Gastrocnemius medialis (tissue), 4 donors: ENCODE results near the gene HSPB7. TPM values are rescaled to one million over a fixed set of nuclear protein-coding genes. Genes with fewer than 3 reads are reported as not detected.

Experiments used
- ATAC-seq, 2 donors: fragments of 150-250 bp; one replicate each; pipeline ENCODE4 v1.9.1; 2016
- DNase-seq, 2 donors: peaks; one replicate each; pipeline ENCODE4 v3.0.0-alpha.2; 2019
- H3K27ac ChIP-seq, 4 donors: fragments of 200-600 bp; sonication (generic); 1 replicate in 1 of 4; 2 replicates in 3 of 4; pipeline ENCODE4 v1.5.1; 2016 to 2018; ENCODE audit warnings: mild to moderate bottlenecking in 2 of 4, moderate library complexity in 1 of 4
- H3K27me3 ChIP-seq, 3 donors: fragments of 200-600 bp; sonication (generic) in 2 of 3; 1 replicate in 1 of 3; 2 replicates in 2 of 3; pipeline versions ENCODE4 v1.5.1 to v1.6.0; 2016 to 2019; ENCODE audit warnings: mild to moderate bottlenecking in 1 of 3, moderate library complexity in 1 of 3
- H3K36me3 ChIP-seq, 2 donors: fragments of 200-600 bp; sonication (generic) in 1 of 2; one replicate each; pipeline ENCODE4 v1.5.1; 2017 to 2018
- H3K4me1 ChIP-seq, 2 donors: fragments of 200-600 bp; sonication (generic) in 1 of 2; one replicate each; pipeline ENCODE4 v1.5.1; 2016 to 2017; ENCODE audit warnings: mild to moderate bottlenecking in 2 of 2
- H3K4me3 ChIP-seq, 4 donors: fragments of 200-600 bp; sonication (generic) in 3 of 4; 1 replicate in 1 of 4; 2 replicates in 3 of 4; pipeline ENCODE4 v1.5.1; 2016 to 2019; ENCODE audit warnings: mild to moderate bottlenecking in 2 of 4
- H3K9me3 ChIP-seq, 3 donors: fragments of 200-600 bp; sonication (generic) in 2 of 3; 1 replicate in 1 of 3; 2 replicates in 2 of 3; pipeline ENCODE4 v1.5.1; 2016 to 2019
- POLR2A ChIP-seq, 2 donors: fragments of 450-650 bp; IDR thresholded peaks; one replicate each; pipeline ENCODE4 v1.6.1; 2017; ENCODE audit warnings: antibody characterized with exemption in 2 of 2, mild to moderate bottlenecking in 2 of 2, moderate library complexity in 2 of 2
- in situ Hi-C, 4 donors: fragments of 200-750 bp; cut with MboI; loops; one replicate each; pipeline versions ENCODE4 v1.15.0 to v1.8.0; 2017; ENCODE audit warnings: low sequenced_read_pairs in 4 of 4
- intact Hi-C: fragments of 100-400 bp; cut with DNase I; formaldehyde crosslinking; loops from one replicate; pipeline ENCODE4 v1.15.1; 2023; ENCODE audit warnings: low total_unique reads
- total RNA-seq, 4 donors: library from RNA; depleted of rRNA; stranded (reverse); fragments of >200 nt; gene quantifications; one replicate each; pipeline versions ENCODE4 v1.1.0 to v1.2.3, GENCODE V29; 2016
- TF ChIP-seq, protein P1 (sequence below), 5 experiments: fragments of 450-650 bp in 3 of 5; fragments of 200-600 bp in 2 of 5; sonication (generic) in 2 of 5; IDR thresholded peaks in 4 of 5; conservative IDR thresholded peaks in 1 of 5; 1 replicate in 4 of 5; 2 replicates in 1 of 5; pipeline ENCODE4 v1.5.1; 2016 to 2019; ENCODE audit warnings: antibody characterized with exemption in 5 of 5, mild to moderate bottlenecking in 3 of 5, moderate library complexity in 3 of 5

HSPB7 gene
- total RNA-seq, 4 donors from 2014 or later, result 355 to 1,466 (median 716) TPM

DNA sequence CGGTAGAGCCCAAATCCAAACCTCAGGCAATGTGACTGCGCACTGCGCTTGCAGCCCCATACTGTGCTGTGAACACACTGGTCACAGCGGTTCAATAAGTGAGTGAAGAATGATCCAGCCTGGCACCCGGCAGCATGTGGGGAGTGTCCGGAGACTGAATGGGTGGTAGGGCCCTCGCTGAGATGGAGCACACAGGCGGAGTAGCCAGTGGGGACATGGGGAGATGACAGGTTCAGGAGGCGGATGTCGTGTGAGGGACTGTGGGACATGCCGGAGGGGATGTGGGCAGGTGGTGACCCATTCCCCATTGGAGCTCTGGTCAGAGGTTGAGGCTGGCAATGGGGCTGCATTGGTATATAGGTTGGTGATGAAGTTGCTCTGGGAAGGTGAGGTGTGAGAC is 8.2 kb downstream of the HSPB7 start:
- Histone ChIP-seq H3K27ac (peak overlapping the region in 3 of 4 donors; percentile 12 to 100 (median 97)), H3K9me3 (no peaks in the 10 kb centered on the region), H3K4me1 (peaks cover 17 to 23% of the 10 kb centered on the region in 2 donors), H3K27me3 (no peaks in the 10 kb centered on the region), H3K4me3 (no peak overlapping the region), H3K36me3 (no peaks in the 10 kb centered on the region)
- in situ Hi-C loops, result loop anchor here in 2 of 4 donors (10.0 kb wide), 1 partner anchor 45 kb away; no protein-coding TSS in a partner anchor
- ATAC-seq (no peak), DNase-seq (peak in 1 of 2 donors; percentile 68)
- TF ChIP-seq, protein P1, sequence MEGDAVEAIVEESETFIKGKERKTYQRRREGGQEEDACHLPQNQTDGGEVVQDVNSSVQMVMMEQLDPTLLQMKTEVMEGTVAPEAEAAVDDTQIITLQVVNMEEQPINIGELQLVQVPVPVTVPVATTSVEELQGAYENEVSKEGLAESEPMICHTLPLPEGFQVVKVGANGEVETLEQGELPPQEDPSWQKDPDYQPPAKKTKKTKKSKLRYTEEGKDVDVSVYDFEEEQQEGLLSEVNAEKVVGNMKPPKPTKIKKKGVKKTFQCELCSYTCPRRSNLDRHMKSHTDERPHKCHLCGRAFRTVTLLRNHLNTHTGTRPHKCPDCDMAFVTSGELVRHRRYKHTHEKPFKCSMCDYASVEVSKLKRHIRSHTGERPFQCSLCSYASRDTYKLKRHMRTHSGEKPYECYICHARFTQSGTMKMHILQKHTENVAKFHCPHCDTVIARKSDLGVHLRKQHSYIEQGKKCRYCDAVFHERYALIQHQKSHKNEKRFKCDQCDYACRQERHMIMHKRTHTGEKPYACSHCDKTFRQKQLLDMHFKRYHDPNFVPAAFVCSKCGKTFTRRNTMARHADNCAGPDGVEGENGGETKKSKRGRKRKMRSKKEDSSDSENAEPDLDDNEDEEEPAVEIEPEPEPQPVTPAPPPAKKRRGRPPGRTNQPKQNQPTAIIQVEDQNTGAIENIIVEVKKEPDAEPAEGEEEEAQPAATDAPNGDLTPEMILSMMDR (IDR thresholded peaks at IDR 0.05 in 4 of 5, conservative IDR thresholded peaks at IDR 0.05 in 1 of 5), result no peak
- TF ChIP-seq POLR2A (IDR thresholded peaks at IDR 0.05), result no peak
- intact Hi-C loops, result loop anchor here (1.0 to 10.0 kb wide), 4 partner anchors 23 to 1105 kb away; partner anchors contain the start of gene PADI2

DNA sequence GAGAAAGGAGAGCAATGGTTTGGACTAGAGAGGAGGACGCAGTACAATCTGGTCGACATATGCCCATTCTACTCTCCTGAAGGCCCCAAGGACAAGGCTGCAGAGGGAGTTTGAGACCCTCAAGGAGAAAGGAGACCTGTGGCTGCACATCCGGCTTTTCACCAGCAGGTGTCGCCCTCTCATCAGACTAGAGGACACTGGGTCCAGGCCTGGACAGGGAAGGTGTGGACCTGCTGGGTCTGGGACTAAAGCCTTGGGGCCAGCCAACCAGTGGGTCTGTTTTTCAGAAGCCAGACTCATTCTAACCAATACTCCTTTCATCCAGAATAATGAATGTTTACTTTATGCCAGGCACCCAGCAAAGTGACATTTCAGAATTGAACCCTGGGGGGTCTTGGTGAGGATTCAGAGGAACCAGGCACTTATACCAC is 8.8 kb downstream of the HSPB7 start:
- H3K27ac ChIP-seq, result peak overlapping the region in 3 of 4 donors; percentile 12 to 100 (median 97)
- no peaks in the 10 kb centered on the region for H3K36me3 ChIP-seq
- DNase-seq, result peak; percentile 59 to 84
- no peak overlapping the region for H3K4me3 ChIP-seq
- peak in 1 of 2 donors; percentile 28 for TF ChIP-seq POLR2A (IDR thresholded peaks at IDR 0.05)
- TF ChIP-seq, protein P1 (IDR thresholded peaks at IDR 0.05 in 4 of 5, conservative IDR thresholded peaks at IDR 0.05 in 1 of 5), result peak; percentile 95 to 99 (median 99)
- H3K9me3 ChIP-seq, result no peaks in the 10 kb centered on the region
- peaks cover 12 to 17% of the 10 kb centered on the region in 2 donors for H3K4me1 ChIP-seq
- H3K27me3 ChIP-seq, result no peaks in the 10 kb centered on the region
- intact Hi-C loops, result loop anchor here (1.0 kb wide), 2 partner anchors 23 to 47 kb away; no protein-coding TSS in a partner anchor
- peak; percentile 15 to 17 for ATAC-seq
- in situ Hi-C loops, result loop anchor here in 2 of 4 donors (10.0 kb wide), 1 partner anchor 46 kb away; no protein-coding TSS in a partner anchor

DNA sequence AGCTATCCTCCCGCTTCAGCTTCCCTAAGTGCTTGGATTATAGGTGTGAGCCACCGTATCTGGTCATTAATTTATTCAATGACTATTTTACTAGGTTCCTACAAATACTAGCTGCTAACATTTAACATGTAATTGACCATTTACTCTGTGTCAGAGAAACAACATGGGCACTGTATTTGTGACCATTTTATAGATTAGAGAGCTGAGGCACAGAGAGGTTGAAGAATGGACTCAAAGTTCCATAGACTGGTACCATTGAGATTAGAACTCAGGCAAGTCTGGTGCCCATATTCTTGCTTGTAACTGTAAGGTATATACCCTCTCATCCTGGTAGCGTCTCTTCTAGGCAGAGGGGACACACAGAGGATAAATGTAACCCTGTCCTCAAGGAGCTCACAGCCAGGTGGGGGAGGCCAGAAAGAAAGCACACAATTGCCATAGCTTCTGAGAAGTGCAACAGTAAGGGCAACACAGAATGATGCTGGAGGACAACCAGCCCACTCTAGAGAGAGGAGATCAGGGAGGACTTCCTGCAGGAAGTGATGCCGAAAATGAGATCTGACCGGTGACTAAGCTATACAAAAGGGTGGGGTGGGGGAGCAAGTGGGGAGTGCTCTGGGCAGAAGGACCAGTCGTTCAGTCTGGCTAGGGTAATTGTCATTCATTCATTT is 10.0 kb downstream of the HSPB7 start:
- DNase-seq (peak in 1 of 2 donors; percentile 14), ATAC-seq (no peak)
- peaks cover 4 to 6% of the 10 kb centered on the region in 2 donors for H3K4me1 ChIP-seq
- no peaks in the 10 kb centered on the region for H3K36me3 ChIP-seq
- intact Hi-C loops, result no loop called here
- no peaks in the 10 kb centered on the region for H3K27me3 ChIP-seq
- no peak for TF ChIP-seq POLR2A (IDR thresholded peaks at IDR 0.05)
- TF ChIP-seq, protein P1 (IDR thresholded peaks at IDR 0.05 in 4 of 5, conservative IDR thresholded peaks at IDR 0.05 in 1 of 5), result no peak
- in situ Hi-C loops, result loop anchor here in 2 of 4 donors (10.0 kb wide), 1 partner anchor 47 kb away; no protein-coding TSS in a partner anchor
- H3K9me3 ChIP-seq, result no peaks in the 10 kb centered on the region
- H3K4me3 ChIP-seq, result no peak overlapping the region
- H3K27ac ChIP-seq, result no peak overlapping the region

DNA sequence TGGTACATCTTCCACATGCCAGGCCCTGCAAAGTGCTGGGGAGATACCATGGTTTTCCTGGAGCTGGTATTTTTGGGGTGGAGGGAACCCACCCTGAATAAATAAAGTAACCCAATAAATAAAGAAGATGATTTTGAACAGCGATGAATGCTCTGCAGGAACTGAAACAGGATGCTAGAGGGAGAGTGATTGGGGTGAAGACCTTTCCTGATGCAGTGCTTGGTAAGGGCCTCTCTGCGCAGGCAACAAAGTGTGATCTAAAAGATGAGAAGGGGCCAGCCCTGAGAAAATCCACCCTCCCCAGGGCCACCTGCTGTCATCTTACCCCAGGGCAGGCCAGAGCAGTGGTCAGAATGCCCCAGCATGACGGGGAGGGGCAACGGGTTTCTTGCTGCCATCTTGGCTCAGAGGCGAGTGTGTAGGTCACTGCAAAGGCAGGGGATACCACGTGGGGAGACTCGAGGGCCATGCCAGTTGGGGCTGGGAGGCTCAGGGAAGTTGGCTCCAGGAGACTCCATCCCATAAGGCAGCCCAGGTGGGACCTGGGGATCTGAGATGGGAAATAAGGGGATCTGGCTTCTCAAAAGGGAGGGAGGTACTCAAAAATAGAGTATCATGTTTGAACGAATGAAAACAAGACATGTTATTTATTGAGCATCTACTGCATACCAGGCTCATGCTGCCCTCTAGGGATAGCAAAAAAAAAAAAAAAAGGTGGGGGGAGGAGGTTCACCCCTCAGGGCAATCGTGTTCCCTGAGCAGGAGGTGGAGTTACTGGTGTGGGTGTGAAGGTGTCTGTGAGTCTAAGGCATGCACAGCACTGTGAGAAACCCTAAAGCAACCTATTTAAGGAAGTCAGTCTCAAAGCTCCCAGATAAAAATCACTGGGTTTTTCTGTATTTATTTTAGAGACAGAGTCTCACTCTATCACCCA is 11.0 kb downstream of the HSPB7 start:
- in situ Hi-C loops (loop anchor here in 2 of 4 donors (10.0 kb wide), 1 partner anchor 48 kb away; no protein-coding TSS in a partner anchor), intact Hi-C loops (no loop called here)
- no peak overlapping the region for H3K4me3 ChIP-seq
- peak in 1 of 2 donors; percentile 17 for DNase-seq
- H3K36me3 ChIP-seq, result no peaks in the 10 kb centered on the region
- no peak overlapping the region for H3K27ac ChIP-seq
- ATAC-seq, result no peak
- no peaks in the 10 kb centered on the region for H3K4me1 ChIP-seq
- H3K9me3 ChIP-seq, result no peaks in the 10 kb centered on the region
- TF ChIP-seq, protein P1 (IDR thresholded peaks at IDR 0.05 in 4 of 5, conservative IDR thresholded peaks at IDR 0.05 in 1 of 5), result no peak
- no peak for TF ChIP-seq POLR2A (IDR thresholded peaks at IDR 0.05)
- no peaks in the 10 kb centered on the region for H3K27me3 ChIP-seq
